HEK293 (cell line): Measurements from ENCODE around the gene IL16.

ENCODE experiments used
- CTCF ChIA-PET: fragments of 350-600 bp; formaldehyde crosslinking; extraction: SDS; loops from one replicate; lab custom pipeline; 2021; ENCODE audit warnings: antibody characterized with exemption; lab: Yijun Ruan, JAX
- POLR2A ChIA-PET: fragments of 300-600 bp; formaldehyde crosslinking; extraction: SDS; loops from one replicate; lab custom pipeline; 2020; ENCODE audit warnings: antibody characterized with exemption, inconsistent platforms; lab: Yijun Ruan, JAX
- H3K27ac ChIP-seq: fragments of 200-500 bp; sonication (Bioruptor generic); 2 replicates; pipeline ENCODE4 v1.5.1; 2014; ENCODE audit warnings: low read depth, low read length, control low read depth, inconsistent platforms; ENCODE audit errors: extremely low read depth
- H3K36me3 ChIP-seq, 2 experiments: fragments of 200-500 bp in 1 of 2; sonication (Bioruptor generic) in 1 of 2; 1 replicate in 1 of 2; 2 replicates in 1 of 2; pipeline ENCODE4 v1.5.1; 2014 to 2017; ENCODE audit warnings: inconsistent platforms in 2 of 2, low read length in 2 of 2; ENCODE audit not compliant: control insufficient read depth in 2 of 2, insufficient read depth in 1 of 2
- H3K4me1 ChIP-seq: fragments of 200-500 bp; sonication (Bioruptor generic); 2 replicates; pipeline ENCODE4 v1.5.1; 2014; ENCODE audit warnings: mild to moderate bottlenecking, low read length, inconsistent platforms; ENCODE audit not compliant: control insufficient read depth, insufficient read depth
- H3K4me3 ChIP-seq: 2 replicates; pipeline ENCODE4 v1.5.1; 2011; ENCODE audit warnings: low read depth, mild to moderate bottlenecking, control low read depth, low read length, moderate library complexity
- H3K9me3 ChIP-seq: fragments of 200-500 bp; sonication (Bioruptor generic); 2 replicates; pipeline ENCODE4 v1.5.1; 2014; ENCODE audit warnings: low read depth, low read length, inconsistent platforms; ENCODE audit not compliant: control insufficient read depth, insufficient read depth
- EGR2 ChIP-seq: fragments of 450-650 bp; formaldehyde crosslinking; IDR thresholded peaks from 2 replicates; pipeline ENCODE4 v1.5.1; 2016; ENCODE audit warnings: low read depth, missing biosample characterization, missing genetic modification characterization
- PRDM1 ChIP-seq: fragments of 450-650 bp; formaldehyde crosslinking; IDR thresholded peaks from 2 replicates; pipeline ENCODE4; 2016; ENCODE audit warnings: missing biosample characterization, missing genetic modification characterization
- SALL2 ChIP-seq: fragments of 450-650 bp; formaldehyde crosslinking; IDR thresholded peaks from 2 replicates; pipeline ENCODE4 v1.5.0; 2017; ENCODE audit warnings: missing biosample characterization, mild to moderate bottlenecking, missing genetic modification characterization, borderline replicate concordance
- ZFHX2 ChIP-seq: fragments of 450-650 bp; formaldehyde crosslinking; conservative IDR thresholded peaks from 2 replicates; pipeline ENCODE4 v1.5.1; 2016; ENCODE audit warnings: missing biosample characterization, missing genetic modification characterization
- ZIC2 ChIP-seq: fragments of 450-650 bp; formaldehyde crosslinking; IDR thresholded peaks from 2 replicates; pipeline ENCODE4 v1.5.1; 2016; ENCODE audit warnings: missing biosample characterization, missing genetic modification characterization
- ZNF132 ChIP-seq: fragments of 450-650 bp; formaldehyde crosslinking; IDR thresholded peaks from 2 replicates; pipeline ENCODE4 v1.5.1; 2017; ENCODE audit warnings: missing biosample characterization, missing genetic modification characterization, borderline replicate concordance
- ZNF18 ChIP-seq: fragments of 450-650 bp; formaldehyde crosslinking; IDR thresholded peaks from 2 replicates; pipeline ENCODE4 v1.5.1; 2016; ENCODE audit warnings: missing biosample characterization, missing genetic modification characterization
- ZNF184 ChIP-seq: fragments of 450-650 bp; IDR thresholded peaks from 2 replicates; pipeline ENCODE4 v1.5.1; 2018; ENCODE audit warnings: missing biosample characterization, mild to moderate bottlenecking, missing genetic modification characterization
- ZNF2 ChIP-seq: fragments of 450-650 bp; formaldehyde crosslinking; IDR thresholded peaks from 2 replicates; pipeline ENCODE4 v1.5.1; 2016; ENCODE audit warnings: missing biosample characterization, missing genetic modification characterization
- ZNF292 ChIP-seq: fragments of 450-650 bp; formaldehyde crosslinking; IDR thresholded peaks from 2 replicates; pipeline ENCODE4 v1.5.1; 2016; ENCODE audit warnings: low read depth, missing biosample characterization, missing genetic modification characterization, borderline replicate concordance
- ZNF514 ChIP-seq: fragments of 450-650 bp; formaldehyde crosslinking; IDR thresholded peaks from 2 replicates; pipeline ENCODE4 v1.5.1; 2016; ENCODE audit warnings: missing biosample characterization, missing genetic modification characterization
- ZNF555 ChIP-seq: fragments of 450-650 bp; formaldehyde crosslinking; conservative IDR thresholded peaks from 2 replicates; pipeline ENCODE4 v1.5.1; 2017; ENCODE audit warnings: missing biosample characterization, mild to moderate bottlenecking, missing genetic modification characterization, inconsistent platforms
- ZNF600 ChIP-seq: fragments of 450-650 bp; formaldehyde crosslinking; IDR thresholded peaks from 2 replicates; pipeline ENCODE4 v1.5.1; 2016; ENCODE audit warnings: missing biosample characterization, missing genetic modification characterization
- ZNF610 ChIP-seq: fragments of 450-650 bp; formaldehyde crosslinking; IDR thresholded peaks from 2 replicates; pipeline ENCODE4 v1.5.1; 2016; ENCODE audit warnings: missing biosample characterization, missing genetic modification characterization, borderline replicate concordance
- ZNF629 ChIP-seq: fragments of 450-650 bp; formaldehyde crosslinking; IDR thresholded peaks from 2 replicates; pipeline ENCODE4 v1.5.1; 2017; ENCODE audit warnings: missing biosample characterization, missing genetic modification characterization
- ZNF707 ChIP-seq: fragments of 450-650 bp; formaldehyde crosslinking; IDR thresholded peaks from 2 replicates; pipeline ENCODE4 v1.5.1; 2016; ENCODE audit warnings: missing biosample characterization, missing genetic modification characterization
- ZNF792 ChIP-seq: fragments of 450-650 bp; formaldehyde crosslinking; IDR thresholded peaks from 2 replicates; pipeline ENCODE4 v1.5.1; 2016; ENCODE audit warnings: missing biosample characterization, missing genetic modification characterization
- TF ChIP-seq, protein P1 (sequence below): fragments of 450-650 bp; formaldehyde crosslinking; IDR thresholded peaks from 2 replicates; pipeline ENCODE4 v1.5.1; 2016; ENCODE audit warnings: missing biosample characterization, missing genetic modification characterization, low read depth
- TF ChIP-seq, protein P2 (sequence below): fragments of 450-650 bp; formaldehyde crosslinking; IDR thresholded peaks from 2 replicates; pipeline ENCODE4 v1.5.1; 2016; ENCODE audit warnings: missing biosample characterization, missing genetic modification characterization
- TF ChIP-seq, protein P3 (sequence below): fragments of 450-650 bp; formaldehyde crosslinking; IDR thresholded peaks from 2 replicates; pipeline ENCODE4 v1.5.1; 2016; ENCODE audit warnings: missing biosample characterization, missing genetic modification characterization

The IL16 gene

GRCh38 chr15:81310480-81310879, 113.8 kb downstream of the IL16 start:
- no peaks in the 10 kb centered on the region for H3K4me1 ChIP-seq
- CTCF ChIA-PET, result interaction anchor here (0.8 to 1.1 kb wide), 2 partner anchors 26 to 71 kb away, joined by 3 to 4 read pairs; no protein-coding TSS in a partner anchor

DNA sequence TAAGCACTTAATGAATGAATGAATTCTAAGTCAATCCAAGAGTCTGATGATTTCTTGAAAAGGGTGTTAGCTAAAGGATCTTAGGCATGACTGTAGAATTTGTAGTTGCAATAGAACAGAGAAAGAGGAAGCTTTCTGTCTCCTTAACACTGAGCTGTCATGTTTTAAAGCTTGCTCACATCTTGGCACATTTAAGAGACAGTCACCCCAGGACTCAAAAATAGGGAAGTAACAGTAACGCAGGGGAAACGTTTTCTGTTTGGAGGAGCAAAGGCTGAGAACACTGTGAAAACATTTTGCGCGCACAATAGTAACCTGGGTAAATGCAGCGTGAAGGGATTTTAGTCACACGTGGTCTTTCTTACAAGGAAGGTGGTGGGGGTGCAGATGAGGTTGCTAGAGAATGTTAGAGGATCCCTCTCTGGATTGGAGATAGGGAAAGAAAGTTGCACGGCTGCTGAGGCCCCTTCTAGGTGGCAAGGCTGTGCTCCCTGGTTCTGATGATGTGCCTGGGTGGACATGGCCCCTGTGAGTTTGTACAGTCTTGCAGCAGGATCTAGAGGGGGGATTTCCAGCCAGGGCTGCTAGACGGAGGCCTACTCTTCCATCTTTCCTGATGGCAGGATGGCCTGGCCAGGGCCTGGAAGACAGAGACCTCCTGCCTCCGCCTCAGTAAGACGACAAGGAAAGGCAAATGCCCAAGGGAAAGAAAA, 115.2 kb downstream of the IL16 start:
- POLR2A ChIA-PET, result no interaction called here
- CTCF ChIA-PET, result interaction anchor here (0.9 kb wide), 1 partner anchor 38 kb away, joined by 3 read pairs; no protein-coding TSS in a partner anchor
- TF ChIP-seq, protein P1, sequence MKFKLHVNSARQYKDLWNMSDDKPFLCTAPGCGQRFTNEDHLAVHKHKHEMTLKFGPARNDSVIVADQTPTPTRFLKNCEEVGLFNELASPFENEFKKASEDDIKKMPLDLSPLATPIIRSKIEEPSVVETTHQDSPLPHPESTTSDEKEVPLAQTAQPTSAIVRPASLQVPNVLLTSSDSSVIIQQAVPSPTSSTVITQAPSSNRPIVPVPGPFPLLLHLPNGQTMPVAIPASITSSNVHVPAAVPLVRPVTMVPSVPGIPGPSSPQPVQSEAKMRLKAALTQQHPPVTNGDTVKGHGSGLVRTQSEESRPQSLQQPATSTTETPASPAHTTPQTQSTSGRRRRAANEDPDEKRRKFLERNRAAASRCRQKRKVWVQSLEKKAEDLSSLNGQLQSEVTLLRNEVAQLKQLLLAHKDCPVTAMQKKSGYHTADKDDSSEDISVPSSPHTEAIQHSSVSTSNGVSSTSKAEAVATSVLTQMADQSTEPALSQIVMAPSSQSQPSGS (tag by site-specific recombination), result no peak
- TF ChIP-seq ZNF2 (tag by site-specific recombination), result no peak
- TF ChIP-seq, protein P2, sequence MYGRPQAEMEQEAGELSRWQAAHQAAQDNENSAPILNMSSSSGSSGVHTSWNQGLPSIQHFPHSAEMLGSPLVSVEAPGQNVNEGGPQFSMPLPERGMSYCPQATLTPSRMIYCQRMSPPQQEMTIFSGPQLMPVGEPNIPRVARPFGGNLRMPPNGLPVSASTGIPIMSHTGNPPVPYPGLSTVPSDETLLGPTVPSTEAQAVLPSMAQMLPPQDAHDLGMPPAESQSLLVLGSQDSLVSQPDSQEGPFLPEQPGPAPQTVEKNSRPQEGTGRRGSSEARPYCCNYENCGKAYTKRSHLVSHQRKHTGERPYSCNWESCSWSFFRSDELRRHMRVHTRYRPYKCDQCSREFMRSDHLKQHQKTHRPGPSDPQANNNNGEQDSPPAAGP (tag by site-specific recombination), result no peak
- TF ChIP-seq ZNF707 (tag by site-specific recombination), result no peak
- TF ChIP-seq ZFHX2 (tag by site-specific recombination), result no peak
- no peak for TF ChIP-seq ZNF184 (tag by site-specific recombination)
- TF ChIP-seq ZNF792 (tag by site-specific recombination), result no peak
- no peak for TF ChIP-seq ZNF18 (tag by site-specific recombination)
- TF ChIP-seq PRDM1 (tag by site-specific recombination), result no peak
- TF ChIP-seq ZNF514 (tag by site-specific recombination), result no peak
- no peak overlapping the region for H3K4me3 ChIP-seq
- peaks cover 5 to 32% of the 10 kb centered on the region in 2 experiments; a peak in 2 of 3 replicates for H3K36me3 ChIP-seq
- no peaks in the 10 kb centered on the region for H3K9me3 ChIP-seq
- no peaks in the 10 kb centered on the region for H3K4me1 ChIP-seq
- no peak overlapping the region for H3K27ac ChIP-seq

More at GRCh38 chr15:81310480-81310879, 113.8 kb downstream of the IL16 start:
- H3K36me3 ChIP-seq, result peaks cover 0 to 25% of the 10 kb centered on the region in 2 experiments; a peak in 1 of 3 replicates
- H3K4me3 ChIP-seq, result no peak overlapping the region
- POLR2A ChIA-PET, result no interaction called here
- no peak for TF ChIP-seq SALL2
- H3K27ac ChIP-seq, result no peak overlapping the region
- no peaks in the 10 kb centered on the region for H3K9me3 ChIP-seq

- H3K4me1 ChIP-seq, result no peaks in the 10 kb centered on the region
- POLR2A ChIA-PET, result no interaction called here
- H3K9me3 ChIP-seq, result no peaks in the 10 kb centered on the region
- CTCF ChIA-PET, result no interaction called here
- TF ChIP-seq ZNF610, result no peak
- TF ChIP-seq ZNF629 (tag by site-specific recombination), result peak; percentile 32; the same call in 1 of the 2 replicates
- no peak for TF ChIP-seq ZNF132 (tag by site-specific recombination)
- TF ChIP-seq, protein P3, sequence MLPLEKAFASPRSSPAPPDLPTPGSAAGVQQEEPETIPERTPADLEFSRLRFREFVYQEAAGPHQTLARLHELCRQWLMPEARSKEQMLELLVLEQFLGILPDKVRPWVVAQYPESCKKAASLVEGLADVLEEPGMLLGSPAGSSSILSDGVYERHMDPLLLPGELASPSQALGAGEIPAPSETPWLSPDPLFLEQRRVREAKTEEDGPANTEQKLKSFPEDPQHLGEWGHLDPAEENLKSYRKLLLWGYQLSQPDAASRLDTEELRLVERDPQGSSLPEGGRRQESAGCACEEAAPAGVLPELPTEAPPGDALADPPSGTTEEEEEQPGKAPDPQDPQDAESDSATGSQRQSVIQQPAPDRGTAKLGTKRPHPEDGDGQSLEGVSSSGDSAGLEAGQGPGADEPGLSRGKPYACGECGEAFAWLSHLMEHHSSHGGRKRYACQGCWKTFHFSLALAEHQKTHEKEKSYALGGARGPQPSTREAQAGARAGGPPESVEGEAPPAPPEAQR (tag by site-specific recombination), result no peak
- TF ChIP-seq ZNF292, result no peak
- TF ChIP-seq EGR2, result 0 out of 2 replicates have a peak, but pooled peaks have one; percentile 11
- TF ChIP-seq ZIC2, result peak; percentile 28
- peak; percentile 53; the same call in 1 of the 2 replicates for TF ChIP-seq ZFHX2 (tag by site-specific recombination)
- peak; percentile 47; the same call in 1 of the 2 replicates for TF ChIP-seq ZNF600 (tag by site-specific recombination)
- TF ChIP-seq ZNF555 (tag by site-specific recombination), result no peak
- peaks cover 6 to 41% of the 10 kb centered on the region in 2 experiments; a peak in 2 of 3 replicates for H3K36me3 ChIP-seq
- no peak overlapping the region for H3K4me3 ChIP-seq
- H3K27ac ChIP-seq, result no peak overlapping the region
Observed at GRCh38 chr15:81312790-81313543, 116.3 kb downstream of the IL16 start.
